H9 (cell line): Measurements from ENCODE around the gene TSPAN11. TPM values are rescaled to one million over a fixed set of nuclear protein-coding genes. Genes with fewer than 3 reads are reported as not detected.

Experiments
- DNase-seq: peaks from one replicate; pipeline ENCODE4 v3.0.0-alpha.2; 2017
- H2AFZ ChIP-seq: one replicate; pipeline ENCODE4 v1.6.1; 2013; ENCODE audit warnings: mild to moderate bottlenecking, low read length, control low read depth, moderate library complexity
- H2AK5ac ChIP-seq: 2 replicates; pipeline ENCODE4 v1.6.1; 2013; ENCODE audit warnings: low read length, control low read depth, mixed read lengths; ENCODE audit not compliant: insufficient read length
- H2BK120ac ChIP-seq: one replicate; pipeline ENCODE4 v1.6.1; 2013; ENCODE audit warnings: low read depth, mild to moderate bottlenecking, low read length, control low read depth, inconsistent platforms; ENCODE audit not compliant: poor library complexity, severe bottlenecking
- H2BK12ac ChIP-seq: 2 replicates; pipeline ENCODE4 v1.6.1; 2013; ENCODE audit warnings: low read length, control low read depth, mixed read lengths, low read depth; ENCODE audit not compliant: insufficient read length
- H2BK15ac ChIP-seq: 2 replicates; pipeline ENCODE4 v1.6.1; 2013; ENCODE audit warnings: low read depth, low read length, control low read depth
- H2BK20ac ChIP-seq: one replicate; pipeline ENCODE4 v1.6.1; 2013; ENCODE audit warnings: low read depth, mild to moderate bottlenecking, low read length, control low read depth, inconsistent platforms; ENCODE audit not compliant: poor library complexity, severe bottlenecking
- H2BK5ac ChIP-seq: 2 replicates; pipeline ENCODE4 v1.6.1; 2013; ENCODE audit warnings: low read length, control low read depth, mixed read lengths; ENCODE audit not compliant: insufficient read length
- H3K14ac ChIP-seq: 2 replicates; pipeline ENCODE4 v1.6.1; 2013; ENCODE audit warnings: low read length, control low read depth; ENCODE audit not compliant: insufficient read depth
- H3K18ac ChIP-seq: 2 replicates; pipeline ENCODE4 v1.6.1; 2013; ENCODE audit warnings: low read depth, mild to moderate bottlenecking, mixed read lengths, low read length, control low read depth; ENCODE audit not compliant: insufficient read length
- H3K23ac ChIP-seq: 2 replicates; pipeline ENCODE4 v1.6.1; 2013; ENCODE audit warnings: low read length, control low read depth, mixed read lengths, low read depth; ENCODE audit not compliant: insufficient read length
- H3K23me2 ChIP-seq: 2 replicates; pipeline ENCODE4 v1.6.1; 2013; ENCODE audit warnings: low read depth, mild to moderate bottlenecking, mixed read lengths, low read length, control low read depth; ENCODE audit not compliant: insufficient read length, poor library complexity, severe bottlenecking
- H3K27ac ChIP-seq: 2 replicates; pipeline ENCODE4 v1.5.1; 2013; ENCODE audit warnings: low read length, control low read depth, mixed read lengths, low read depth; ENCODE audit not compliant: insufficient read length
- H3K27me3 ChIP-seq: 2 replicates; pipeline ENCODE4 v1.6.1; 2013; ENCODE audit warnings: low read length, control low read depth, inconsistent platforms; ENCODE audit not compliant: insufficient read depth
- H3K4ac ChIP-seq: 2 replicates; pipeline ENCODE4 v1.6.1; 2013; ENCODE audit warnings: low read depth, mild to moderate bottlenecking, control low read depth, inconsistent platforms, low read length, moderate library complexity
- H3K4me1 ChIP-seq: 2 replicates; pipeline ENCODE4 v1.6.1; 2013; ENCODE audit warnings: low read length, control low read depth, inconsistent platforms; ENCODE audit not compliant: insufficient read depth
- H3K4me2 ChIP-seq: 2 replicates; pipeline ENCODE4 v1.6.1; 2013; ENCODE audit warnings: low read length, control low read depth, mixed read lengths; ENCODE audit not compliant: insufficient read length, insufficient read depth
- H3K56ac ChIP-seq: 2 replicates; pipeline ENCODE4 v1.6.1; 2013; ENCODE audit warnings: low read depth, mild to moderate bottlenecking, mixed read lengths, low read length, control low read depth; ENCODE audit not compliant: insufficient read length
- H3K79me1 ChIP-seq: 2 replicates; pipeline ENCODE4 v1.6.1; 2013; ENCODE audit warnings: low read depth, mild to moderate bottlenecking, moderate library complexity, low read length, control low read depth, inconsistent platforms; ENCODE audit not compliant: insufficient read depth, poor library complexity, severe bottlenecking
- H3K79me2 ChIP-seq: 2 replicates; pipeline ENCODE4 v1.6.1; 2013; ENCODE audit warnings: low read length, control low read depth, inconsistent platforms; ENCODE audit not compliant: insufficient read depth
- H3K9ac ChIP-seq: 2 replicates; pipeline ENCODE4 v1.6.1; 2013; ENCODE audit warnings: low read length, control low read depth, mixed read lengths; ENCODE audit not compliant: insufficient read length; ENCODE audit errors: extremely low read depth
- H3K9me3 ChIP-seq: one replicate; pipeline ENCODE4 v1.6.1; 2013; ENCODE audit warnings: low read depth, low read length, inconsistent platforms; ENCODE audit not compliant: control insufficient read depth
- H3T11ph ChIP-seq: one replicate; pipeline ENCODE4 v1.6.1; 2013; ENCODE audit warnings: mild to moderate bottlenecking, low read length, control low read depth, inconsistent platforms
- H4K20me1 ChIP-seq: one replicate; pipeline ENCODE4 v1.6.1; 2013; ENCODE audit not compliant: control insufficient read depth, insufficient read length, insufficient read depth
- H4K5ac ChIP-seq: 2 replicates; pipeline ENCODE4 v1.6.1; 2013; ENCODE audit warnings: low read depth, mild to moderate bottlenecking, mixed read lengths, low read length, control low read depth; ENCODE audit not compliant: insufficient read length
- H4K8ac ChIP-seq: replicated peaks from 2 replicates; pipeline ENCODE4 v1.6.1; 2013; ENCODE audit warnings: low read length, control low read depth, mixed read lengths, low read depth; ENCODE audit not compliant: insufficient read length
- H4K91ac ChIP-seq: 2 replicates; pipeline ENCODE4 v1.6.1; 2013; ENCODE audit warnings: low read depth, mild to moderate bottlenecking, moderate library complexity, mixed read lengths, low read length, control low read depth; ENCODE audit not compliant: insufficient read length
- H3K27ac Mint-ChIP-seq, 3 experiments: 2 replicates in 2 of 3; 3 replicates in 1 of 3; pipeline ENCODE4 v1.8.0; 2020 to 2021; ENCODE audit warnings: mixed read lengths in 3 of 3, mild to moderate bottlenecking in 1 of 3, moderate library complexity in 1 of 3
- H3K27me3 Mint-ChIP-seq: 2 replicates; pipeline ENCODE4 v1.8.0; 2021; ENCODE audit warnings: low read depth, mild to moderate bottlenecking, moderate library complexity, mixed read lengths
- H3K36me3 Mint-ChIP-seq, 3 experiments: 2 replicates in 2 of 3; 3 replicates in 1 of 3; pipeline ENCODE4 v1.8.0; 2020 to 2021; ENCODE audit warnings: low read depth in 3 of 3, mixed read lengths in 3 of 3; ENCODE audit not compliant: insufficient read depth in 1 of 3
- H3K4me1 Mint-ChIP-seq, 2 experiments: 2 replicates each; pipeline ENCODE4 v1.8.0; 2020; ENCODE audit warnings: mixed read lengths in 2 of 2
- H3K4me3 Mint-ChIP-seq, 2 experiments: 2 replicates in 1 of 2; 3 replicates in 1 of 2; pipeline ENCODE4 v1.8.0; 2020 to 2021; ENCODE audit warnings: mild to moderate bottlenecking in 2 of 2, mixed read lengths in 2 of 2, moderate library complexity in 1 of 2
- H3K9me3 Mint-ChIP-seq, 2 experiments: 2 replicates in 1 of 2; 3 replicates in 1 of 2; pipeline ENCODE4 v1.8.0; 2020; ENCODE audit warnings: mild to moderate bottlenecking in 2 of 2, mixed read lengths in 2 of 2, moderate library complexity in 1 of 2
- CTCF ChIP-seq: fragments of 200-600 bp; sonication (generic); conservative IDR thresholded peaks from 3 replicates; pipeline ENCODE4 v1.8.0; 2021; ENCODE audit warnings: antibody characterized with exemption, mild to moderate bottlenecking
- WGBS: extraction: QIAGEN DNeasy Blood & Tissue Kit; methylation state at CpG from one replicate; pipeline ENCODE4 v1.1.7; 2013; ENCODE audit warnings: missing lambda C conversion rate, low lambda C conversion rate, mixed read lengths; ENCODE audit not compliant: insufficient read length; ENCODE audit errors: extremely low coverage; 5-methylcytosine and 5-hydroxymethylcytosine counted together
- total RNA-seq: library from RNA; stranded (reverse); gene quantifications from 2 replicates; pipeline ENCODE4 v1.2.1, GENCODE V29; 2021

Gene TSPAN11
- total RNA-seq, 1 experiment from 2014 or later: 4.2 TPM

GRCh38 chr12:30930238-30930637, 3.7 kb downstream of the TSPAN11 start:
- no peak overlapping the region for H2BK20ac ChIP-seq
- H3K23me2 ChIP-seq: peaks cover 8% of the 10 kb centered on the region
- Mint-ChIP-seq H3K27ac (no peak overlapping the region), H3K4me1 (peaks cover 21 to 23% of the 10 kb centered on the region in 2 experiments), H3K27me3 (peaks cover 47% of the 10 kb centered on the region), H3K36me3 (peaks cover 0 to 9% (median 3%) of the 10 kb centered on the region in 3 experiments; a peak in 3 of 7 replicates), H3K9me3 (peaks cover 11 to 14% of the 10 kb centered on the region in 2 experiments), H3K4me3 (no peak overlapping the region)
- H3K9me3 ChIP-seq: no peaks in the 10 kb centered on the region
- no peak overlapping the region for H3K56ac ChIP-seq
- H4K5ac ChIP-seq: no peak overlapping the region
- H3K18ac ChIP-seq: no peak overlapping the region
- H3K4me2 ChIP-seq: no peak overlapping the region
- no peak overlapping the region for H2BK5ac ChIP-seq
- no peak overlapping the region for H3T11ph ChIP-seq
- H4K91ac ChIP-seq: no peak overlapping the region
- H3K14ac ChIP-seq: no peak overlapping the region
- no peak overlapping the region for H2AK5ac ChIP-seq
- no CpG with 5 or more reads among the region's 7 CpGs for whole genome bisulfite sequencing
- no peaks in the 10 kb centered on the region for H4K20me1 ChIP-seq
- no peak overlapping the region for H3K9ac ChIP-seq
- H3K79me2 ChIP-seq: no peaks in the 10 kb centered on the region
- no peak overlapping the region for H3K4ac ChIP-seq
- H3K27me3 ChIP-seq: peaks cover 8% of the 10 kb centered on the region; the same call in 1 of the 2 replicates
- TF ChIP-seq CTCF: no peak
- H3K79me1 ChIP-seq: no peaks in the 10 kb centered on the region
- H3K4me1 ChIP-seq: no peaks in the 10 kb centered on the region; the same call in 1 of the 2 replicates
- no peak overlapping the region for H2BK120ac ChIP-seq
- H3K23ac ChIP-seq: no peak overlapping the region
- no peak overlapping the region for H2AFZ ChIP-seq
- H2BK15ac ChIP-seq: no peak overlapping the region
- H2BK12ac ChIP-seq: no peak overlapping the region
- DNase-seq: no peak
- H3K27ac ChIP-seq: no peak overlapping the region
- no peak overlapping the region for H4K8ac ChIP-seq
